H1 (cell line): Measurements from ENCODE around the gene EPHA3. TPM values are rescaled to one million over a fixed set of nuclear protein-coding genes. Genes with fewer than 3 reads are reported as not detected.

Experiments used
- ASH2L ChIP-seq: fragments of 200-600, 300-600 bp; sonication (generic); IDR thresholded peaks from one replicate; pipeline ENCODE4 v1.7.1; 2017; ENCODE audit warnings: low read length
- BACH1 ChIP-seq: IDR thresholded peaks from 2 replicates; pipeline ENCODE4 v1.6.1; 2012; ENCODE audit warnings: low read length, improper control_type of control experiment
- BRCA1 ChIP-seq: IDR thresholded peaks from 2 replicates; pipeline ENCODE4 v1.6.1; 2012; ENCODE audit warnings: low read depth, low read length, improper control_type of control experiment
- CHD1 ChIP-seq: IDR thresholded peaks from 2 replicates; pipeline ENCODE4 v1.6.1; 2012; ENCODE audit warnings: low read depth, low read length, improper control_type of control experiment
- EGR1 ChIP-seq: IDR thresholded peaks from 2 replicates; pipeline ENCODE4 v1.6.1; 2011; ENCODE audit warnings: low read depth, low read length, borderline replicate concordance
- GABPA ChIP-seq: IDR thresholded peaks from 2 replicates; pipeline ENCODE4 v1.6.1; 2011; ENCODE audit warnings: mild to moderate bottlenecking, low read length, moderate library complexity, borderline replicate concordance; ENCODE audit not compliant: insufficient read depth
- HDAC6 ChIP-seq: IDR thresholded peaks from one replicate; pipeline ENCODE4 v1.7.1; 2012; ENCODE audit warnings: low read depth, mild to moderate bottlenecking, inconsistent platforms, low read length, moderate library complexity
- JUN ChIP-seq: IDR thresholded peaks from 2 replicates; pipeline ENCODE4 v1.6.1; 2011; ENCODE audit warnings: low read depth, mild to moderate bottlenecking, improper control_type of control experiment, low read length
- KDM5A ChIP-seq: fragments of 200-600 bp; IDR thresholded peaks from 2 replicates; pipeline ENCODE4 v1.7.1; 2012; ENCODE audit warnings: mild to moderate bottlenecking, low read length, inconsistent platforms, mixed read lengths
- MAFK ChIP-seq: IDR thresholded peaks from 2 replicates; pipeline ENCODE4 v1.6.1; 2012; ENCODE audit warnings: low read depth, mild to moderate bottlenecking, improper control_type of control experiment, low read length
- NRF1 ChIP-seq: IDR thresholded peaks from 2 replicates; pipeline ENCODE4 v1.6.1; 2011; ENCODE audit warnings: mild to moderate bottlenecking, low read depth, low read length, improper control_type of control experiment
- POU5F1 ChIP-seq: IDR thresholded peaks from 2 replicates; pipeline ENCODE4 v1.6.1; 2011; ENCODE audit warnings: low read depth, mild to moderate bottlenecking, low read length, moderate library complexity
- RAD21 ChIP-seq, 2 experiments: IDR thresholded peaks in 1 of 2; conservative IDR thresholded peaks in 1 of 2; 2 replicates each; pipeline ENCODE4 v1.6.1; 2011; ENCODE audit warnings: low read depth in 2 of 2, low read length in 2 of 2, improper control_type of control experiment in 1 of 2, inconsistent platforms in 1 of 2, mild to moderate bottlenecking in 1 of 2, moderate library complexity in 1 of 2
- RBBP5 ChIP-seq: IDR thresholded peaks from 2 replicates; pipeline ENCODE4 v1.7.1; 2012; ENCODE audit warnings: low read depth, mild to moderate bottlenecking, inconsistent platforms, low read length, moderate library complexity, borderline replicate concordance
- SIRT6 ChIP-seq: IDR thresholded peaks from one replicate; pipeline ENCODE4 v1.7.1; 2012; ENCODE audit warnings: low read length, inconsistent platforms
- SIX5 ChIP-seq: IDR thresholded peaks from 2 replicates; pipeline ENCODE4 v1.6.1; 2011; ENCODE audit warnings: mild to moderate bottlenecking, low read depth, low read length
- SRF ChIP-seq: IDR thresholded peaks from 2 replicates; pipeline ENCODE4 v1.6.1; 2011; ENCODE audit warnings: mild to moderate bottlenecking, low read depth, low read length, moderate library complexity
- TAF1 ChIP-seq: IDR thresholded peaks from 2 replicates; pipeline ENCODE4 v1.6.1; 2011; ENCODE audit warnings: mild to moderate bottlenecking, low read depth, low read length
- TAF7 ChIP-seq: optimal IDR thresholded peaks from 2 replicates; pipeline ENCODE3; 2011; ENCODE audit warnings: low read depth, mild to moderate bottlenecking, inconsistent platforms, low read length, moderate library complexity, borderline replicate concordance
- TBP ChIP-seq: IDR thresholded peaks from 2 replicates; pipeline ENCODE4 v1.6.1; 2011; ENCODE audit warnings: low read depth, low read length, improper control_type of control experiment
- TCF12 ChIP-seq: IDR thresholded peaks from 2 replicates; pipeline ENCODE4 v1.6.1; 2011; ENCODE audit warnings: low read depth, mild to moderate bottlenecking, low read length
- ZNF274 ChIP-seq: IDR thresholded peaks from 2 replicates; pipeline ENCODE4 v1.7.0; 2012; ENCODE audit warnings: low read length, borderline replicate concordance; ENCODE audit errors: extremely low read depth
- polyA plus RNA-seq, 7 experiments: library from polyadenylated mRNA; depleted of rRNA in 3 of 7; stranded (reverse) in 5 of 7; unstranded in 2 of 7; fragments of >200 nt in 5 of 7; fragments of 200-250 nt in 2 of 7; gene quantifications; 1 replicate in 5 of 7; 2 replicates in 1 of 7; 4 replicates in 1 of 7; pipeline versions ENCODE4 v1.2.1 to v1.2.3, GENCODE V29; 2011 to 2013; ENCODE audit warnings: missing spikeins in 2 of 7, mixed read lengths in 2 of 7
- total RNA-seq: library from RNA; stranded (reverse); fragmentation: NEBNext Ultra II Directional; extraction: Animal tissue kit (Norgen Biotek cat#: 25700); gene quantifications from 2 replicates; pipeline ENCODE4 v1.2.1, GENCODE V29; 2021
- TF ChIP-seq, protein P1 (sequence below): IDR thresholded peaks from 2 replicates; pipeline ENCODE4 v1.6.1; 2012; ENCODE audit warnings: low read length, inconsistent platforms
- TF ChIP-seq, protein P2 (sequence below): IDR thresholded peaks from 2 replicates; pipeline ENCODE4 v1.6.1; 2011; ENCODE audit warnings: low read length, improper control_type of control experiment

EPHA3 gene
- total and polyA plus RNA-seq, 2 of the 8 experiments (the other 6 are each of a cell fraction or from before 2014, with no cell fraction given): 0.09 to 0.22 TPM

DNA sequence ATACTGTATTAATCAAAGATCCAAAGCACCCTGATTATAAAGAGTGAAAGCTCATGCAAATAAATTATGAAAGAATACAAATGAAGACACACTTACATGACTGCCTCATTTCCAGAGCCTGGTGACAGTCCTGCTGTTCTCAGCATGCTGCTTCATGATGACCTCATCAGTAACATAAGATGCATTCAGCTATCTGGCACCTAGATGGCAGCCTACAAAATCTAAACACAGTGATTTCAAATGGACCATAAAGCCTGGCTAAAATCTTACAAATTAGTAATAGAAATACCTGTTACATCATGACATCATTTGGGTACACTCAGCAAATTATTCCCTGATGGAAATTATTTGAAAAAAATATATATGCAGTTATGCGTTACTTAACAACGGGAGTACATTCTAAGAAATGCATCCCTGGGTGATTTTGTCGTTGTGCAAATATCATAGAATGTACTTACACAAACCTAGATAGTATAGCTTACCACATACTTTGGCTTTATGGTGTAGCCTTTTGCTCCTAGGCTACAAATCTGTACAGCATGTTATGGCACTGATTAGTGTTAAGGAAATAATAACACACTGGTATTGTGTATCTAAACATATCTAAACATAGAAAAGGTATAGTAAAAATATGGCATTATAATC is 207.2 kb downstream of the EPHA3 start (continued):
- TF ChIP-seq ASH2L (no peak), KDM5A (no peak), RAD21 (IDR thresholded peaks at IDR 0.05 in 1 of 2, conservative IDR thresholded peaks at IDR 0.05 in 1 of 2; ENCODE audit: low read depth in 2 of 2, low read length in 2 of 2) (peak; percentile 35 to 47), TBP (no peak), TCF12 (no peak), SIRT6 (no peak), BRCA1 (no peak), POU5F1 (no peak), JUN (peak; percentile 91), SIX5 (no peak), HDAC6 (no peak), TAF7 (no peak), CHD1 (no peak), TAF1 (no peak), EGR1 (no peak), NRF1 (no peak), MAFK (0 out of 2 replicates have a peak, but pooled peaks have one; percentile 4), GABPA (no peak), BACH1 (no peak), SRF (no peak), RBBP5 (no peak), ZNF274 (no peak)
- TF ChIP-seq, protein P1, sequence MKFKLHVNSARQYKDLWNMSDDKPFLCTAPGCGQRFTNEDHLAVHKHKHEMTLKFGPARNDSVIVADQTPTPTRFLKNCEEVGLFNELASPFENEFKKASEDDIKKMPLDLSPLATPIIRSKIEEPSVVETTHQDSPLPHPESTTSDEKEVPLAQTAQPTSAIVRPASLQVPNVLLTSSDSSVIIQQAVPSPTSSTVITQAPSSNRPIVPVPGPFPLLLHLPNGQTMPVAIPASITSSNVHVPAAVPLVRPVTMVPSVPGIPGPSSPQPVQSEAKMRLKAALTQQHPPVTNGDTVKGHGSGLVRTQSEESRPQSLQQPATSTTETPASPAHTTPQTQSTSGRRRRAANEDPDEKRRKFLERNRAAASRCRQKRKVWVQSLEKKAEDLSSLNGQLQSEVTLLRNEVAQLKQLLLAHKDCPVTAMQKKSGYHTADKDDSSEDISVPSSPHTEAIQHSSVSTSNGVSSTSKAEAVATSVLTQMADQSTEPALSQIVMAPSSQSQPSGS: peak; percentile 93
- TF ChIP-seq, protein P2, sequence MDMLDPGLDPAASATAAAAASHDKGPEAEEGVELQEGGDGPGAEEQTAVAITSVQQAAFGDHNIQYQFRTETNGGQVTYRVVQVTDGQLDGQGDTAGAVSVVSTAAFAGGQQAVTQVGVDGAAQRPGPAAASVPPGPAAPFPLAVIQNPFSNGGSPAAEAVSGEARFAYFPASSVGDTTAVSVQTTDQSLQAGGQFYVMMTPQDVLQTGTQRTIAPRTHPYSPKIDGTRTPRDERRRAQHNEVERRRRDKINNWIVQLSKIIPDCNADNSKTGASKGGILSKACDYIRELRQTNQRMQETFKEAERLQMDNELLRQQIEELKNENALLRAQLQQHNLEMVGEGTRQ: no peak
